CD4-positive, alpha-beta T cell treated with Interleukin-15 for 4 hours (primary cell): ENCODE results near the gene TPM3.
"Not testable (repeated sequence)": the region's sequence is repeated elsewhere in the genome, so short reads cannot be mapped to it uniquely, and the experiment has no call there.

Experiments used
- DNase-seq: peaks from one replicate; pipeline ENCODE4 v3.0.0-alpha.2; 2020; ENCODE audit warnings: low spot score

TPM3 gene

DNA sequence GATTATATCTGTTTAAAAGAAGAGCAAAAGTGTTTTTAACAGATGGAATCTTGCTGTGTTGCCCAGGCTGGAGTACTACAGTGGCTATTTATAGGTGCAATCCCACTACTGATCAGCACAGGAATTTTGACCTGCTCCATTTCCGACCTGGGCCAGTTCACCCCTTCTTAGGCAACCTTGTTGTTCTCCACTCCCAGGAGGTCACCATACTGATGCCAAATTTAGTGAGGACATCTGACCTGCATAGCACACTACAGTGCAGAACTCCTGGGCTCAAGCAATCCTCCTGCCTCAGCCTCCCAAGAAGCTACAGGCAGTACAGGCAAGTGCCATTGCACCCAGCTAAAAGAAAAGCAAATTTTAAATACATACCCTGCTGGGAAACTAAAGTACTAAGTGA lies 25.7 kb downstream of the TPM3 start:
- DNase-seq = no peak

DNA sequence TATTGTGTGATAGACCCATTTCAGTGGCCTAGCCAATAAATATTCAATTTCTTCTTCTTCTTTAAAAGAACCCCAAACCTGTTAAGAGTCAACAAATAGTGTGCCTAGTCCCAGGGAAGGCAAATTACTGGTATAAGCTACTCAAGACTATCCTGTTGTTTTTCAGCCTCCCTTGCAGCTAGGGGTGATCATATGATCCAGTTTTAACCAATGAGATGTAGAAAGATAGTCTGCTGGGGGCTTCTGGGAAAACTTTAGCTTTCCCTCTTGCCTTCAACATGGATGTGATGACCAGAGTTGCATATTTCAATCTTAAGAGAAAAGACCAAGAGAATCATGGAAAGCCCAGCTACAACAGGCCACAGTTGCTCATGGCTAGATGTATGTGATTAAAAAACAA lies 32.3 kb downstream of the TPM3 start:
- no peak for DNase-seq

DNA sequence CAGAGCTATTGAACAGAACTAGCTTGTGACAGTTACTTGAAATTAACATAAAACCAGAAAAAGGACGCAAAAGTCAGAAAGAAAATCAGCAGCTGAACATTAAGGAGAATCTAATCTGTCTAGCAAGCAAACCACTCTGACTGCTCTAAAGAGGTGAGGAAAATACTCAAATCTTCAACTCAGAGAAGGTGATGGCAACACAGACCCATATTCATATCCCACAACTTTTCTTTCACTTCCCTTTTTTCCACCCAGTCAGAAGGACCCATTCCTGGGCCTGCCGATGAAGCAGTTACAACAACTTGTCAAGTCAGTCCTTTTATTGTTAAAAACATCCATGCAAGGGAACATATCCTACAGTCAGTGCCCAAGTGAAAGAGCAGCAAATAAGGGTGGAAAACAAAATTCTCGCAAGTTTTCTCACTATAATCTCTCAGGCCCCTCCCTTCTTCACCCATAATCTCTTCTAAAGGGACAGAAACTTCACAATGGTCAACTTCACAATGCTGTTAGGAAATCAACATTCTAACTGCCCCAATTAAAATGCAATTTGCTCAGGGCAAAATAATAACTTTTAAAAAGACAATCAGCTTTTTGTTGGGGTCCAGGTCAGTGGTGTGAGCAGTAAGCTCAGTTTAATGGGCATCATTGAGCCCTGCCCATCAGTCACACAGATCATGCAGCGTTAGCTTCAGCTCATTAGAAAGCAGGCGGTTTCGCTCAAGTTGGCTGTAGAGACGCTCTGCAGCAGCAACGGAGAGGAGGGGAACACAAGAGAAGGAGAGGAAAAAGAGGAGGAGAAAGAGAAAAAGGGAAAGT lies 33.4 kb downstream of the TPM3 start:
- DNase-seq = no peak

DNA sequence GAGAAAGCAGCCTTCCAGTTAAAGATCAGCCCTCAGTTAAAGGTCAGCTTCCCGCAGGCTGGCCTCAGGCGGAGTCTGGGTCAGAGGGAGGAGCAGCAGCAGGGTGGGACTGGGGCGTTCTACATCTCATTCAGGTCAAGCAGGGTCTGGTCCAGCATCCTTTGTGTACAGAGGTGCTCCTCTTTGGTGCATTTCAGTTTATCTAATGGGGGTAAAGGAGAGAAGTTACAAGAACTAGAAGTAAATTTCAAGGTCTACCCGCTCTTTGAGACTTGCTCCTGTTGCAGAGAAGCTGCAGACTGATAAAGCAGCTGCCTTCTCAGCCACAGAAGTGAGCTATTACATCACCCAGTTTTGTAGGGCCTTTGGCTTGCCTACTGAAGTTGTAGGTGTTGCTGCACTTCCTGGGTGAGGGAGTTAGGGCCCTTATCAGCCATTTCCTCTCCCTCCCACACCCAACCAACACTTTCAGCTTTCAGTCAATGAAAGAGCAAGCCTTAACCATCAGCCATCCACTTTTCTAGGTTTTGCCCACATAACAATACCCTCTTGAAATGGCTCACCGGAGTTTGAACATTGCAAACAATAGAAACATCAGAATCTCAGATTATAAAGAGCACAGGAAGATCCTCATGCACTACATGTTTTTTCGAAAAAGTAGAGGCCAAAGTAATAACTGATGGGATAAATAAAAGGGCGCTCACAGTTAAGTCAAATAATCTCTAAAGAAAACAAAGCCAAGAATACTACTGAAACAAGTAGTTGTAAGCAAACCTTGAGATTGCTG lies 34.2 kb downstream of the TPM3 start:
- peak; percentile 84 for DNase-seq

DNA sequence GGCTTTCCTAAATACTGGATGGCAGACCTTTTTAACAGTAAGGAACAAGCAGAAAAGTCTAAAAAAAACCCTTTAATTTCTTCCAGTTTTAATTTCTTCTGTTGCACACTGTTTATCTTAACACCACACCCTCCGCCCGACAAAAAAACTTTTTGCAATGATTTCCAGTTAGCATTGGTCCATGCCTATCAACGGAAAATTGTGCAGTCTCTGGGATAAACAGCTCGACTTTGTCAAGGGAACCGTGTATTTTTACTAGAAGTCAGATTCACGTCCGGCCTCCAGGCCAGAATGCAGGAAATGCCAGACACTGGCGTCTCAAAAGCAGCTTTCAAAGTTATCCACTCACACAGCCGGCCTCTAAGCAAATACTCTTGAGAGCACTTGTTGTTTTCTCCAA lies 36.6 kb downstream of the TPM3 start:
- no peak for DNase-seq

DNA sequence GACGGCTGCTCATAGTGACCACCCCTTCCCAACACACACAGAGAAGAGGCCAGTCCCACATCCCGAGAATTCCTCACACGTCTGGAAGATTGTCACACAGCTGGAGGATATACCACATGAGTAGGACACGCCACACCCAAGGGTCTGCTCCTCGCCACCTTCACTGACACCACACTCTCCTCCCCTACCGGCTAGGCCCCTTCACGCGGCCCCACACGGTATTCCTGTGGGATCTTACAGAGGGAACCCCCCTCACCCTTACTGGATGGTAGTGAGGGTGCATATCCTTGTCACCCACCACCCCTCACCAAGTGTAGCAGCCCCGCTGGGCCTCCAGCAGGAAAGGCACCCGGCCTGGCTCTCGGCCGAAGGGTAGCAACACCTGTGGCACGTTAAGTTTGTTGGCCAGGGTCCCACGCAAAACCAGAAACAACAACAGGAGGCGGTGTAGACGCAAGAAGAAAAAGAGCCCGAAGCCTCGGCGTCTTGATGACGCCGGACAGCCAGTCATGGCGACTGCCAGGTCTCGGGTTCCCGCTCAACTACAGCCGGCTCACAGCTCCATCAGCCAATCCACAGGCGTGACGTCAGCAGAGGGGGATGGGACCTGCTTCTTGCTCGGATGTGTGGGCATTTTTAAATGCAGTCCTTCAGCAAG lies 37.2 kb downstream of the TPM3 start, which contains the start of gene NUP210L:
Gene NUP210L, minus strand, starts transcription at position 540 of the 658 bp plus-strand sequence.
- DNase-seq = no peak

DNA sequence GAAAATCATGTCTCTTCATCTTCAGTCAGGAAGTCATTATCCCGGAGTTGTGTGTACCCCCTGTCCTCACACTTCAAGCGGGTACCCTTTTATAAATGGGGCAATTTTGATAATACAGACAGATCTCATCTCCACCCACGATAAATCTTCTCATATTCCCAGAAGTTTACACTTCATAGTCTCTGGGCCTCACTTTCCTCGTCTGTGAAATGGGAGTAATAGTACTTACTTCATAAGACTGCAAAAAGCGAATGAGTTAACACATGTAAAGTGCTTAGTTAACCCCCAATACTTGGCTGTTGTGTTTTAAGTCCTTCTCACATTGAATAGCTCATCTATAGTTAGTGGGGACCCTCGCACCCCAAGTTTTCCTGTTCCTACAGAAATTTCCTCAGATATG lies 37.8 kb downstream of the TPM3 start:
- DNase-seq = no peak

DNA sequence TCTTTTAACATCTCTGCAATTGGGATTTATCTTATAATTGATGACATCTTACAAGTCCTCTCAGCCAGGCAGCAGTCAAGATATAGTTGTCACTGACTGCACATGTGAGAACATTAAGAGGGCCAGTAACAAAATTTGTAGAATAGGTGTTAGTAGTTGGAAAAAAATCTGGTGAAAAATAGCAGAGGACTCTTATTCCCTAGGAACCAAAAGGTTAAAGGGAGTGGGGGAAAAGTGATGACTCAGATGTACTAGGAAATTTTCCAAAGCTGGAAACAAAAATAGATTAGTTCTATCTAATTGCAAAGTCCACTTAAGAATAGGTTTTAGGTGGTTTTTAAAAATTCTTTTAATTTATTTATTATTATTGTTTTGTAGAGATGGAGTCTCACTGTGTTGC lies 40.6 kb downstream of the TPM3 start:
- no peak for DNase-seq

DNA sequence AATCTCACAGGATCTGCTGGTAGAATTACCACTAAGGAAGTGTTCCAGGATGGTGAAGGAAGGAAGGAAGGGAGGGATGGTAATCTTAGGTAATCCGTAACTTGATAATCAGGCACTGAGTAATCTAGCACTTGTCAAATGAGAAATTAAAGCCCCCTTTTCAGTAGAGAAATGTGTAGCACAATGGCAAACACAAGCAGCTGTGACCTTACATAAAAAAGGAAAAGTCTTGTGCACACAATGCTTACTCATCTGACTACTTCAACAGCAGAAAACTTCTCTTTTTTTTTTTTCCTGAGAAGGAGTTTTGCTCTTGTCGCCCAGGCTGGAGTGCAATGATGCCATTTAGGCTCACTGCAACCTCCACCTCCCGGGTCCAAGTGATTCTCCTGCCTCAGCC lies 43.1 kb downstream of the TPM3 start:
- DNase-seq = no peak

DNA sequence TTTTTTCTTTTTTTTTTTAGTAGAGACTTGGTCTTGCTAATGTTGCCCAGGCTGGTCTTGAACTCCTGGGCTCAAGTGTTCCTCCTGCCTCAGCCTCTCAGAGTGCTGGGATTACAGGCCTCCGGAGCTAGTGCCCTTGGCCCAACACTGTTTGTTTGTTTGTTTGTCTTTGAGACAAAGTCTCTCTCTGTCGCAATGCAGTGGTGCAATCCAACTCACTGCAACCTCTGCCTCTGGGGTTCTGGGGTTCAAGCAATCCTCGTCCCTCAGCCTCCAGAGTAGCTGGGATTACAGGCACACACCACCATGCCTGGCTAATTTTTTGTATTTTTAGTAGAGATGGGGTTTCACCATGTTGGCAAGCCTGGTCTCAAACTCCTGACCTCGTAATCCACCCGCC lies 44.4 kb downstream of the TPM3 start:
- DNase-seq = not testable (repeated sequence)

DNA sequence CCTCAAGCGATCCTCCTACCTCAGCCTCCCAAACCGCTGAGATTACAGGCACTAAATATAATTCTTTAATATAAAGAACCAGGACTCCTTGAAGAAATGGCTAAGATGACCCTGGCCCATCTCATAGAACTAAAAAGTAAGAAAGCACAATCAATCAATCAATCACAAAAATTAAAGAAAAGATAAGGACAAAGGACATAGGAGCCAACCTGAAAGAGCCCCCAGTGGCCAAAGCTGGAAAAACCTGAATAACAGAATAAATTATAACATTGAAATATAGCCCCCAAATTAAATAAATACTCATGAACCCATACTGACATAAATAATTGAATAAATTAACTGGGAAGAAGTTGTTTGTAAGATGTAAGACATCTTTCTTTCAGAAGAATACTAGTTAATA lies 45.9 kb downstream of the TPM3 start:
- no peak for DNase-seq

DNA sequence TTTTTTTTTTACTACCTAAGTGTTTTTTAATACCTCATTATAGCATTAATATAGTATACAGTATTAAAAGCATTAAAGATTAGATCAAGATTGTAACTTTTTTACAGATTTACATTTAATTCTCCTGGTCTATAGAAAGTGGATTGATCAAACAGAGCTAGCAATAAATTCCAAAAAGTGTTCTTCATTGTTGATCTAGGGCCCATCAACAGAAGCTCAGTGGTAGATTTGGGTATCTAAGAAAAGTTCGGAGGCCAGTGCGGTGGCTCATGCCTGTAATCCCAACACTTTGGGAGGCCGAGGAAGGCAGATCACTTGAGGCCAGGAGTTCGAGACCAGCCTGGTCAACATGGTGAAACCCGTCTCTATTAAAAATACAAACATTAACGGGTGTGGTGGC lies 49.5 kb downstream of the TPM3 start:
- no peak for DNase-seq

DNA sequence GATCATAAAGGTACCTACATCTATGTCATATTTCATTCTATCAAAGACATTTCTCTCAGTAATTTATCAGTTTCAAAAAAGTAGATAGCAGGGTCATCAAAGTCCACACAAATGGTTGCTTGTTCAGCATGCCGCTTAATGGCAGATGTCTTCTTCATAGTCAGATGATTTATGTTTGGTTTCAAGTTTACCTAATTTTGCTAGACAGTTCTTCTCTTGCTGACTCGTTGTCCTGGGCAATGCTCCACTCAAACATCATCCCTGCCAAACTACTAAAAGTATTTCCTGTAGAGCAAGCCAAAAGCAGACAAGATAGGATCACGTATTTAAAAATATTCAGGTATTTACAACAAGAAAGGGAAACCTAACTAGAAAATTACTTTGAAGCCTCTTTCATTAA lies 50.7 kb downstream of the TPM3 start:
- no peak for DNase-seq

DNA sequence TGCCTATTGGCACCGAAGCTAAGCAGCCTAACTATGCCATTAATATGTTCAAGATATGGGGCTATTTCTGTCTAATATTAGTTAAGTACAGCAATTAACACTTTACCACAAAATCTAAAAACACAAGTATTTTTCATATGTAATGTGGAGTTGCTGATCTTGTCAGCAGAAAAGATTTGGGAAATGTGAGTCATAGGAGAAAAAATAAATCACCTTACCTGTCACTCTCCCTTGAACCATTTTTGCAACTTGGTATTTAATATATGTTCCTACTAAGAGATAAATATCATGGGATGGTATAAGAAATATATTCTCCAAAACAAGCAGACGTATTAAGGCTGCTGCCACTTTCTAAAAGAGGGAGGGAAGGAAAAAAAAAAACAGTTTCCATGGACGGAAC lies 54.0 kb downstream of the TPM3 start:
- DNase-seq = no peak

DNA sequence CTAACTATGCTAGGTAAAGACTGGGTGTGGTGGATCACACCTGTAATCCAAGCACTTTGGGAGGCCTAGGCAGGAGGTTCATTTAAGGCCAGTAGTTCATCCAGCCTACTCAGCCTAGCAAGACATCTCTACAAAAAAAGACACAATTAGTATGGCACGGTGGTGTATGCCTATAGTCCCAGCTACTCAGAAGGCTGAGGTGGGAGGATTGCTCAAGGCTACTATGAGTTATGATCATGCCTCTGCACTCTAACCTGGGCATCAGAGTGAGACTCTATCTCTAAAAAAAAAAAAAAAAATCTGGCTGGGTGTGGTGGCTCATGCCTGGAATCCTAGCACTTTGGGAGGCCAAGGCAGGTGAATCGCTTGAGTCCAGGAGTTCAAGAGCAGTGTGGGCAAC lies 58.6 kb downstream of the TPM3 start:
- no peak for DNase-seq

DNA sequence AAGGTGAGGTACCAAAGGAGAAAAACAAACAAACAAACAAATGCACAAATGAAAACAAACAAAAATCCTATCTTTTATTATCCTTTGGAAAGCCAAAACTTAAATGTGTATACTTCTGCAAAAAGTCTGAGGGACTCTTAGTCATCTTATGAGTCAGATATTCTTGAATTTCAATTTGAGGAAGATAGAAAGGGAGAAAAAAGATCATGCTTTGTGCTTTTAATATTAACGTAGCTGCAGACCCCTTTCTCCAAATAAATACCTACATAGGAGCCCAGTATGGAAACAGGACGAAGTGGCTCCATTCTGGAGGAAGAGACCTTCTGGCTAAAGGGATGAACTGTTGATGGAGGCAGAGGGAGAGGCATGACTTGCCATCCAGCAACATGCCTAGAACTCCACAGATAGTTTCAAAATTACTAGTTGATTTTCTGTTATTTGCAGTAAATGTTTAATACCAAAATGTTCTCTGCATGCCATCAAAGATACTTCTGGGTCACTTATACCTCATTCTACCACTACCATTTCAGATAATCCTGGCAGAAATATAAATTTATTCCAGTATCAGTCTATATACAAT lies 62.4 kb downstream of the TPM3 start:
- no peak for DNase-seq

DNA sequence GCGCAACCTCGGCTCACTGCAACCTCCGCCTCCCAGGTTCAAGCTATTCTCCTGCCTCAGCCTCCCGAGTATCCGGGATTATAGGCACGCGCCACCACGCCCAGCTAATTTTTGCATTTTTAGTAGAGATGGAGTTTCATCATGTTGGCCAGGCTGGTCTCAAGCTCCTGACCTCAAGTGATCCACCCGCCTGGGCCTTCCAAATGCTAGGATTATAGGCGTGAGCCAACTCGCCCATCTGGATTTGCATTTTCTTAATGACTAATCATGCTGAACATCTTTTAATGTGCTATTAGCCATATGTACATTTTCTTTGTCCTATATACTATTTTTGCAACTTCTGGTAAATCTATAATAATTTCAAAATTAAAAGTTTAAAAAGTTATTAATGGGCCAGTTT lies 68.7 kb downstream of the TPM3 start:
- not testable (repeated sequence) for DNase-seq

DNA sequence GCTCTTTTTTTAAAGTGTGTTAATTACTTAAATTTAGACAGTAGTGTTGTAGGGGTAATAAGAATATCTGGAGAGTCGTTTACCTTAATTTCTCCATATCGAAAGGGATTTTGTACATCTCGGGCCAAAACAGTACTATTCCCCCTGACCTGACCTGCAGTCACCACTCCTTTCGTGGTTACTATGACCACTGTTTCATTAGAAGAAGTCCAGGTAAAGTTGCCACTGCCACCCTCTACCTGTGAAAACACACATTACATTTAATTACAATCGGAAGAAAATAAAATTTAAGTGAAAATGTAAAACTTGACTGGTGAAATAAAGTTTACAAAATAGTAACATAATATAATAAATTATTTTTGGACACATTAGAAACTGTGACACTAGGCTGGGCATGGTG lies 74.3 kb downstream of the TPM3 start:
- no peak for DNase-seq

DNA sequence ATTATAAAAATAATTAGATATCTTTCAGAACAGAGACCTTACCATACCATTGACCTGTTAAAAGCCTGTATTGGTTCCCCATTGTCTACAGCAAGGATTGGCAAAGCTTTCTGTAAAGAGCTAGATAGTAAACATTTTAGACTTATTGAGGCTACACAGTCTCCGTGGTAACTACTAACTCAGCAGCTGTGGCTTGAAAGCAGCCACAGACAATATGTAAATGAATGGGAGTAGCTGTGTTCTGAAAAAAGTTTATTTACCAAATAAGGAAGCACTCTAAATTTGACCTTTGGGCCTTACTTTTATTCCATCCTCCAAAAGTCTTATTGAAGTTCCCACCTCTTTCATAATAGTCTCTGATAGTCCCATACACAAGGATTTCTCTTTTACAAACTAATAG lies 76.7 kb downstream of the TPM3 start:
- peak; percentile 7 for DNase-seq
